22Rv1 (cell line): ENCODE results near the gene RRAD.

ENCODE experiments used
- ZFX ChIP-seq: fragments of 450-650 bp; IDR thresholded peaks from 2 replicates; pipeline ENCODE4 v1.6.1; 2017; ENCODE audit warnings: antibody characterized with exemption, borderline replicate concordance
- TF ChIP-seq, protein P1 (sequence below): fragments of 450-650 bp; IDR thresholded peaks from 2 replicates; pipeline ENCODE4 v1.5.1; 2017; ENCODE audit warnings: mild to moderate bottlenecking

DNA sequence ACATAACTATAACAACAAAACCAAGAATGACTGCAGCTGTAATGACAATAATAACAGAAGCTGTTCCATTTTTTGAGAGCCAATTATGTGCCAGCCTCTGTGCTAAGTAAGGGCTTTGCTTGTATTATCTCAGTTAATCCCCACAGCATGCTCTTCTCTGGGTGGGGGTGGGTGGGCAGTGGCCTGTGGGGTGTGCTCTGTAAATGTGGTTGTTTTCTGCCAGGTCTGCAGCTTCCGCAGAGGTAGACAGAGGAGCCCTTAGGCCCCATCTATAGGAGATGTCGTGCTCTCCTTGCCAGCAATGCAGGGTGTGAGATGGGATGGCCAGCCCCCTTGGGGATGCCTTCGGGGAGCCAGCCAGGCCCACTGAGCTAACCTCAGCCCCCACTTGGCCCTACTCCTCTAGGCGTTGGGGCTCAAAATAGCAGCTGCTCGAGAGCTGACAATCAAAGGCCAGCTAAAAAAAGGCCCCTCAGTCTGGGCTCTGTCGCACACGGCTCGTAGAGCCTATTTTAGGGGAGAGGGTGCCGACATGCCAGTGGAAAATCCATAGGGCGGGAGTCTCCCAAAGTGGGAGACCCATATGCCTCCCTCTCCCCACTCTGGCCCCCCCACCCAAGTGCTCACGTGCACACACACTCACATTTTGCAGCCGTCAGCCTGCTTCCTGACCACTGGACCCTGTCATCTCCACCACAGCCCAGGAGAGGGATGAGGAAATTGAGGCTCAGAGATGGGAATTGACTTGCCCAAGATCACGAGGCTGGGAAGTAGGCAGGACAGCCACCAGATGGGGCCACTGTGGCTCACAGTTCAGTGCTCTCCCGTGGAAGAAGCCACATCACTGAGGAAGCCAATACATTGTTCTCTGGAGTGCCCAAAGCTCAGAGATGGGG, 22.4 kb downstream of the RRAD start:
- TF ChIP-seq, protein P1, sequence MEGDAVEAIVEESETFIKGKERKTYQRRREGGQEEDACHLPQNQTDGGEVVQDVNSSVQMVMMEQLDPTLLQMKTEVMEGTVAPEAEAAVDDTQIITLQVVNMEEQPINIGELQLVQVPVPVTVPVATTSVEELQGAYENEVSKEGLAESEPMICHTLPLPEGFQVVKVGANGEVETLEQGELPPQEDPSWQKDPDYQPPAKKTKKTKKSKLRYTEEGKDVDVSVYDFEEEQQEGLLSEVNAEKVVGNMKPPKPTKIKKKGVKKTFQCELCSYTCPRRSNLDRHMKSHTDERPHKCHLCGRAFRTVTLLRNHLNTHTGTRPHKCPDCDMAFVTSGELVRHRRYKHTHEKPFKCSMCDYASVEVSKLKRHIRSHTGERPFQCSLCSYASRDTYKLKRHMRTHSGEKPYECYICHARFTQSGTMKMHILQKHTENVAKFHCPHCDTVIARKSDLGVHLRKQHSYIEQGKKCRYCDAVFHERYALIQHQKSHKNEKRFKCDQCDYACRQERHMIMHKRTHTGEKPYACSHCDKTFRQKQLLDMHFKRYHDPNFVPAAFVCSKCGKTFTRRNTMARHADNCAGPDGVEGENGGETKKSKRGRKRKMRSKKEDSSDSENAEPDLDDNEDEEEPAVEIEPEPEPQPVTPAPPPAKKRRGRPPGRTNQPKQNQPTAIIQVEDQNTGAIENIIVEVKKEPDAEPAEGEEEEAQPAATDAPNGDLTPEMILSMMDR = no peak
- TF ChIP-seq ZFX = no peak
